Breast epithelium (tissue), 3 donors: ENCODE results near the gene PIAS1.

Experiments
- POLR2A ChIP-seq: fragments of 450-650 bp; IDR thresholded peaks from one replicate; pipeline ENCODE4 v1.6.1; 2016; ENCODE audit warnings: antibody characterized with exemption, mild to moderate bottlenecking, moderate library complexity
- TF ChIP-seq, protein P1 (sequence below), 3 donors: fragments of 450-650 bp; IDR thresholded peaks; one replicate each; pipeline ENCODE4 v1.5.1; 2016 to 2017; ENCODE audit warnings: antibody characterized with exemption in 3 of 3, mild to moderate bottlenecking in 3 of 3, moderate library complexity in 3 of 3

DNA sequence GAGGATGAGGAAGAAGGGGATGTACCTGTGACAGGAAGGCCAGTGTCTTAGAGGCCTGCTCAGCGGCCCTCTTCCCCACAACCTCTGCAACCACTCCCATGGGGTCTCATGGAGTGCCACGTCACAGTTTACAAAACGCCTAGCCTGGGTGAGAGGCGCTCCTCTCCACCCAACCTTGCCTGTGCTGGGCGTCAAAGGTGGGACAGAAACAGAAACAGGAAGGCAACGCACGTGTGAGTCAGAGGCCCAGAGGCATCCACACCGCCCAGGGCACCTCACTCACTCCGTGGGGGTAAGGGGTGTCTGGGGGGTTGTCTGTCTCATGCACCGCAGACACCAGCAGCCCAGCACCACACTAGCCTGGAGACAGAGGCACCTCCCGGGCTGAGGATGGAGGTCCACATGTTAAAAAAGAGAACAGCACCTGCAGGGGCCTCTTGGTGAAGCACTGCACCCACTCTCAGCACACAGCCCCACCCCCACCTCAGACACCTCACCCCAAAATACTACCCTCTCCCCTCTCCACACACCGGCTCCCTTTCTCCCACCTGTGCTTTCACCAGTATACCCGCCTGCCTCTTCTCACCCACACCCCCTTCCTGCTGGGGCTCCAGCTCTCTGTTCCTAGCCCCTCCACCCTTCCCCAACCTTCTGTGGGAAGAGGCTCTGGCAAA is 155.8 kb downstream of the PIAS1 start:
- TF ChIP-seq POLR2A = no peak
- TF ChIP-seq, protein P1, sequence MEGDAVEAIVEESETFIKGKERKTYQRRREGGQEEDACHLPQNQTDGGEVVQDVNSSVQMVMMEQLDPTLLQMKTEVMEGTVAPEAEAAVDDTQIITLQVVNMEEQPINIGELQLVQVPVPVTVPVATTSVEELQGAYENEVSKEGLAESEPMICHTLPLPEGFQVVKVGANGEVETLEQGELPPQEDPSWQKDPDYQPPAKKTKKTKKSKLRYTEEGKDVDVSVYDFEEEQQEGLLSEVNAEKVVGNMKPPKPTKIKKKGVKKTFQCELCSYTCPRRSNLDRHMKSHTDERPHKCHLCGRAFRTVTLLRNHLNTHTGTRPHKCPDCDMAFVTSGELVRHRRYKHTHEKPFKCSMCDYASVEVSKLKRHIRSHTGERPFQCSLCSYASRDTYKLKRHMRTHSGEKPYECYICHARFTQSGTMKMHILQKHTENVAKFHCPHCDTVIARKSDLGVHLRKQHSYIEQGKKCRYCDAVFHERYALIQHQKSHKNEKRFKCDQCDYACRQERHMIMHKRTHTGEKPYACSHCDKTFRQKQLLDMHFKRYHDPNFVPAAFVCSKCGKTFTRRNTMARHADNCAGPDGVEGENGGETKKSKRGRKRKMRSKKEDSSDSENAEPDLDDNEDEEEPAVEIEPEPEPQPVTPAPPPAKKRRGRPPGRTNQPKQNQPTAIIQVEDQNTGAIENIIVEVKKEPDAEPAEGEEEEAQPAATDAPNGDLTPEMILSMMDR (IDR thresholded peaks at IDR 0.05) = no peak
